ENCODE data around the gene H2AZ2.
"Not testable (repeated sequence)": the region's sequence is repeated elsewhere in the genome, so short reads cannot be mapped to it uniquely, and the experiment has no call there.

DNA sequence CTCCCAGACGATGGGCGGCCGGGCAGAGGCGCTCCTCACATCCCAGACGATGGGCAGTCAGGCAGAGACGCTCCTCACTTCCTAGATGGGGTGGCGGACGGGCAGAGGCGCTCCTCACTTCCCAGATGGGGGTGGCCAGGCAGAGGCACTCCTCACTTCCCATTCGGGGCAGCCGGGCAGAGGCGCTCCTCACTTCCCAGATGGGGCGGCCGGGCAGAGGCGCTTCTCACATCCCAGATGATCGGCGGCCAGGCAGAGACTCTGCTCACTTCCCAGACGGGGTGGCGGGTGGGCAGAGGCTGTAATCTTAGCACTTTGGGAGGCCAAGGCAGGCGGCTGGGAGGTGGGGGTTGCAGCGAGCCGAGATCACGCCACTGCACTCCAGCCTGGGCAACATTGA lies 24.0 kb upstream of the H2AZ2 start:
- TF ChIP-seq, protein P1, sequence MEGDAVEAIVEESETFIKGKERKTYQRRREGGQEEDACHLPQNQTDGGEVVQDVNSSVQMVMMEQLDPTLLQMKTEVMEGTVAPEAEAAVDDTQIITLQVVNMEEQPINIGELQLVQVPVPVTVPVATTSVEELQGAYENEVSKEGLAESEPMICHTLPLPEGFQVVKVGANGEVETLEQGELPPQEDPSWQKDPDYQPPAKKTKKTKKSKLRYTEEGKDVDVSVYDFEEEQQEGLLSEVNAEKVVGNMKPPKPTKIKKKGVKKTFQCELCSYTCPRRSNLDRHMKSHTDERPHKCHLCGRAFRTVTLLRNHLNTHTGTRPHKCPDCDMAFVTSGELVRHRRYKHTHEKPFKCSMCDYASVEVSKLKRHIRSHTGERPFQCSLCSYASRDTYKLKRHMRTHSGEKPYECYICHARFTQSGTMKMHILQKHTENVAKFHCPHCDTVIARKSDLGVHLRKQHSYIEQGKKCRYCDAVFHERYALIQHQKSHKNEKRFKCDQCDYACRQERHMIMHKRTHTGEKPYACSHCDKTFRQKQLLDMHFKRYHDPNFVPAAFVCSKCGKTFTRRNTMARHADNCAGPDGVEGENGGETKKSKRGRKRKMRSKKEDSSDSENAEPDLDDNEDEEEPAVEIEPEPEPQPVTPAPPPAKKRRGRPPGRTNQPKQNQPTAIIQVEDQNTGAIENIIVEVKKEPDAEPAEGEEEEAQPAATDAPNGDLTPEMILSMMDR (IDR thresholded peaks at IDR 0.05; ENCODE audit: insufficient read depth, low read depth, low read length): not testable (repeated sequence)
- TF ChIP-seq EZH2 (IDR thresholded peaks at IDR 0.05; ENCODE audit: insufficient read depth, low read length): not testable (repeated sequence)
